HG03520 (cell line): ENCODE measurements around the gene TSC22D1.

Experiments
- ATAC-seq: cut with Tn5 transposase; IDR thresholded peaks from one replicate; pipeline ENCODE4 v1.9.1; 2021; ENCODE audit warnings: mild to moderate bottlenecking, moderate library complexity; ENCODE audit not compliant: unreplicated experiment

Gene TSC22D1

GRCh38 chr13:44433863-44434765, 142.0 kb downstream of the TSC22D1 start:
- ATAC-seq: no peak

- no peak for ATAC-seq
These were observed 143.5 kb downstream of the TSC22D1 start for GRCh38 chr13:44432650-44433049.

GRCh38 chr13:44431150-44431549, 145.0 kb downstream of the TSC22D1 start:
- no peak for ATAC-seq

- ATAC-seq: no peak
These were observed 146.8 kb downstream of the TSC22D1 start for GRCh38 chr13:44429311-44429710.

- ATAC-seq: no peak
These were observed 149.7 kb downstream of the TSC22D1 start for GRCh38 chr13:44426461-44426860.

GRCh38 chr13:44425815-44426078, 150.4 kb downstream of the TSC22D1 start:
- no peak for ATAC-seq

GRCh38 chr13:44425041-44425814, 150.9 kb downstream of the TSC22D1 start:
- no peak for ATAC-seq

- ATAC-seq: no peak
These were observed 152.3 kb downstream of the TSC22D1 start for GRCh38 chr13:44423824-44424223.

GRCh38 chr13:44422755-44423643, 153.1 kb downstream of the TSC22D1 start:
- no peak for ATAC-seq

- no peak for ATAC-seq
These were observed 154.1 kb downstream of the TSC22D1 start for GRCh38 chr13:44421853-44422525.

GRCh38 chr13:44420376-44421220, 155.5 kb downstream of the TSC22D1 start:
- no peak for ATAC-seq

- ATAC-seq: no peak
These were observed 158.3 kb downstream of the TSC22D1 start for GRCh38 chr13:44417876-44418275.

- ATAC-seq: no peak
These were observed 158.7 kb downstream of the TSC22D1 start for GRCh38 chr13:44417446-44417845.

GRCh38 chr13:44416744-44417143, 159.4 kb downstream of the TSC22D1 start:
- no peak for ATAC-seq

- no peak for ATAC-seq
These were observed 159.8 kb downstream of the TSC22D1 start for GRCh38 chr13:44416301-44416700.

GRCh38 chr13:44415815-44416214, 160.3 kb downstream of the TSC22D1 start:
- ATAC-seq: no peak

- no peak for ATAC-seq
These were observed 161.4 kb downstream of the TSC22D1 start for GRCh38 chr13:44414716-44415115.

GRCh38 chr13:44413095-44413494, 163.0 kb downstream of the TSC22D1 start:
- ATAC-seq: no peak

GRCh38 chr13:44412346-44412935, 163.7 kb downstream of the TSC22D1 start:
- ATAC-seq: no peak
